Measurements from ENCODE around the gene B3GALT5. TPM values are rescaled to one million over a fixed set of nuclear protein-coding genes. Genes with fewer than 3 reads are reported as not detected.

The B3GALT5 gene
- total and polyA plus RNA-seq, 8 donors: 0.03 to 1.5 (median 1.1) TPM

DNA sequence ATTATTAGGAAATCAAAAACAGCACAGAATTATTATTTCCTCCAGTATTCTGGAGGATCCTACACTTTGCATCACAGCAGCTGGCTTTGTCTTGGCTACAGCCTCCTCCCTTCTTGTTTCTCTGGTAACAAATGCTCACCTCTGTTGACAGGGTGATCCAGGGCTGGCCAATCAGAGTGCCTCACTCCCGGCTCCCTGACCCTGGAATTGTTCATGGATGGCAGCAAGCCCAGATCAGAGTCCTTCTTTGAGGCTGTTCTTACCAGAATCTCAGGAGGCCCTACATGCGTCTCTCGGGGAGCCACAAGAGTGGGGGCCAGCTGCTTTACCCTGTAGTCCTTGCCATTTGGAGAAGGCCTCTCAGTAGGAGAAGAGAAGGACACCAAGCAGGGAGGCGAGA lies 83.9 kb downstream of the B3GALT5 start:
- intact Hi-C loops (cut with DNase I): no loop called here
- H3K27ac ChIP-seq: no peak overlapping the region
- no peak for ATAC-seq
- no peaks in the 10 kb centered on the region for H3K9me3 ChIP-seq
- peaks cover 0 to 8% of the 10 kb centered on the region in 2 donors for H3K27me3 ChIP-seq
- no peaks in the 10 kb centered on the region for H3K36me3 ChIP-seq
- H3K4me3 ChIP-seq: no peak overlapping the region
- no peaks in the 10 kb centered on the region for H3K4me1 ChIP-seq
- DNase-seq: peak in 1 of 4 donors; percentile 22
- no peak for TF ChIP-seq CTCF (IDR thresholded peaks at IDR 0.05)

- no peak for TF ChIP-seq CTCF (IDR thresholded peaks at IDR 0.05)
- Histone ChIP-seq H3K9me3 (peaks cover 0 to 9% of the 10 kb centered on the region in 2 donors), H3K27me3 (peaks cover 0 to 8% of the 10 kb centered on the region in 2 donors), H3K4me1 (no peaks in the 10 kb centered on the region), H3K4me3 (no peak overlapping the region), H3K27ac (no peak overlapping the region), H3K36me3 (no peaks in the 10 kb centered on the region)
- no peak for DNase-seq
- intact Hi-C loops (cut with DNase I): no loop called here
- no peak for ATAC-seq
These were observed 87.6 kb downstream of the B3GALT5 start for GRCh38 chr21:39700318-39700717.

DNA sequence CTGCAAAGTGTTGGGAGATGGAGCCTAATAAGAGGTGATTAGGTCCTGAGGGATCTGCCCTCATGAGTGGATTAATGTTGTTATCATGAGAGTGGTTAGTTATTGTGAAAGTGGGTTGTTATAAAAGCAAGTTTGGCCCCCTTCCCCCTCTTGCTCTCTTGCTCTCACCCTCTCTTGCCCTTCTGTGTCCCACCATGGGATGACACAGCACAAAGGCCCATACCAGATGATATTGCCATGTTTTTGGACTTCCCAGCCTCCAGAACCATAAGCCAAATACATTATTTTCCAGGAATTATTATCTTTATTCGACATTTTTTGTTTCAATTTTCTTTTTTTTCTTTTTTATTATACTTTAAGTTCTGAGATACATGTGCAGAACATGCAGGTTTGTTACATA lies 90.8 kb downstream of the B3GALT5 start:
- H3K4me1 ChIP-seq: no peaks in the 10 kb centered on the region
- no peak for DNase-seq
- H3K27ac ChIP-seq: no peak overlapping the region
- intact Hi-C loops (cut with DNase I): no loop called here
- no peak overlapping the region for H3K4me3 ChIP-seq
- H3K36me3 ChIP-seq: no peaks in the 10 kb centered on the region
- H3K9me3 ChIP-seq: peaks cover 0 to 9% of the 10 kb centered on the region in 2 donors
- H3K27me3 ChIP-seq: peaks cover 0 to 8% of the 10 kb centered on the region in 2 donors
- TF ChIP-seq CTCF (IDR thresholded peaks at IDR 0.05): no peak
- no peak for ATAC-seq

- ATAC-seq (no peak), DNase-seq (no peak)
- peaks cover 0 to 9% of the 10 kb centered on the region in 2 donors for H3K9me3 ChIP-seq
- no peaks in the 10 kb centered on the region for H3K27me3 ChIP-seq
- H3K36me3 ChIP-seq: no peaks in the 10 kb centered on the region
- intact Hi-C loops (cut with DNase I): no loop called here
- TF ChIP-seq CTCF (IDR thresholded peaks at IDR 0.05): no peak
- H3K27ac ChIP-seq: no peak overlapping the region
- H3K4me3 ChIP-seq: no peak overlapping the region
- H3K4me1 ChIP-seq: no peaks in the 10 kb centered on the region
These were observed 93.1 kb downstream of the B3GALT5 start for GRCh38 chr21:39705849-39706248.

- no peak for TF ChIP-seq CTCF (IDR thresholded peaks at IDR 0.05)
- H3K9me3 ChIP-seq: peaks cover 0 to 9% of the 10 kb centered on the region in 2 donors
- H3K27me3 ChIP-seq: no peaks in the 10 kb centered on the region
- ATAC-seq (no peak), DNase-seq (no peak)
- no peak overlapping the region for H3K27ac ChIP-seq
- H3K4me1 ChIP-seq: no peaks in the 10 kb centered on the region
- intact Hi-C loops (cut with DNase I): no loop called here
- H3K4me3 ChIP-seq: no peak overlapping the region
- H3K36me3 ChIP-seq: no peaks in the 10 kb centered on the region
These were observed 94.6 kb downstream of the B3GALT5 start for GRCh38 chr21:39707316-39707715.
